Activated CD8-positive, alpha-beta memory T cell treated with anti-CD3 and anti-CD28 coated beads, Interleukin-2, amount 50 U/mL, for 48 hours (primary cell): ENCODE data around the gene MGST3.
A peak's percentile ranks its signal among the peaks of the same experiment; 100 is the strongest.
"Not testable (repeated sequence)": the region's sequence is repeated elsewhere in the genome, so short reads cannot be mapped to it uniquely, and the experiment has no call there.

ENCODE experiments used
- DNase-seq: peaks from one replicate; pipeline ENCODE4 v3.0.0-alpha.2; 2020

The MGST3 gene

DNA sequence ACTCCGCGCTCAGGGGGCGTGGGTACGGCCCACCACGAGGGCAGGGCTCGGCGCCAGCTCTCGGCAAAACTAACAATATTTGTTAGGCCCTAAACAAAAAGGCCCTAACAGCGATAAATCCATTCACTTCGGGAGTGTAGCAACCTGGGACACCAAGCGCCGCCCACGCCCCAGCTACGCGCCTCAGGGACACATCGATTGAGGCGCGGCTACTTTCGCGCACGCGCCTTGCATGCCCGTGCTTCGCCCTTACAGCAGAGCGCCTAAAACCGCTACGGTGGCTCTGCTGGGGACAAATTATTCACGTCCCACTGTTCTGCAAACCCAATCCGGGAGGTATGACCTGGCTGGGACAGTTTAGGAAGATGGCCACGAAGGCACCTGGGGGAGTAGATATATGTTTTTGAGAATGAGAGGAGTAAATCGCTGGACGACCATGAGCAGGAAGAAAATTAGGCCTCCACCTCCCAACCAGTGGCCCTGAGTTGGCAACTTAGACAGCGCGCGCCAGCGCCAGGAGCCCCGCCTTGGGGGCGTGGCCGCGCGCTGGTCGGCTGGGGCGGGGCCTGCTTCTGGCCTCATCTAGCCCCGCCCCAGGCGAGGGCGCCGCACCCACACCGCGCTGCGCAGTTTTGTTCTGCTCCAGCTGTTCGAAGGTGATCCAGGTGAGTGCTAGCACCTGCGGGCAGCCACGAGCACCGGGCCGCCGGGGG is at the start of gene MGST3:
TSS of gene MGST3 (plus strand) at position 606 of the 713 bp plus-strand sequence. CDS start 18,614 bp downstream, outside the sequence.
- DNase-seq: peak; percentile 96

DNA sequence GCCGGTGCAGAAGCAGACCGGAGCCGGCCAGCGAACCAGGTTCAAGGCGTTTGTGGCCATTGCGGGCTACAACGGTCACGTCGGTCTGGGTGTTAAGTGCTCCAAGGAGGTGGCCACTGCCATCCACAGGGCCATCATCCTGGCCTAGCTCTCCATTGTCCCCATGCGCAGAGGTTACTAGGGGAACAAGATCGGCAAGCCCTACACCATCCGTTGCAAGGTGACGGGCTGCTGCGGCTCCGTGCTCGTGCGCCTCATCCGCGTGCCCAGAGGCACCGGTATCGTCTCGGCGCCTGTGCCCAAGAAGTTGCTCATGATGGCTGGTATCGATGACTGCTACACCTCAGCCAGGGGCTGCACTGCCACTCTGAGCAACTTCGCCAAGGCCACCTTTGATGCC is 49.1 kb upstream of the MGST3 start:
- no peak for DNase-seq

DNA sequence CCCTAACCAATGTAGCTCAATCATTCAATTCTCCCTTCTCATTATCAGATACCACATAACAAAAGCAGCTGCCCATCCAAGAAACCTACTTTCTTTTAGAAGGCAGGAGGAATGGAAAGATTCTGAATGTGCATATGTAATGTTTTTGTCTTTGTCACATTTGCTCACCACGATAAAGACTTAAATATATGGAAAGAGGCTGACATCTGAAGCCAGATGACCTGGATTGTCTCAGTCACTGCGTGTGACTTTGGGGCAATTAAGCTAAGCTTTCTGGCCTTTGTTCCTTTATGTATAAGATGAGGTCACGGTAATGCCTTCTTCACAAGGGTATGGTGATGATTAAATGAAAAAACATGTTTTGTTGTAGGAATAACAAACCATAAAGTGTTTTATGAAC is 44.6 kb upstream of the MGST3 start:
- DNase-seq: no peak

DNA sequence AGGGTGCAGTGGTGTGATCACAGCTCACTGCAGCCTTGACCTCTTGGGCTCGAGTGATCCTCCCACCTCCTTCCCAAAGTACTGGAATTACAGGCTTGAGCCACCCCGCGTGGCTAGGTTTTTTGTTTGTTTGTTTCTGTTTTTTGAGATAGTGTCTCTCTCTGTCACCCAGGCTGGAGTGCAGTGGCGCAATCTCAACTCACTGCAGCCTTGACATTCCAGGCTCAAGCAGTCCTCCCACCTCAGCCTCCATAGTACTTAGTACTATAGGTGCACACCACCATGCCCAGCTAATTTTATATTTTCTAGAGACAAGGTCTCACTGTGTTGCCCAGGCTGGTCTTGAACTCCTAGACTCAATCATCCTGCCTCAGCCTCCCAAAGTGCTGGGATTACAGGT is 39.6 kb upstream of the MGST3 start:
- not testable (repeated sequence) for DNase-seq

DNA sequence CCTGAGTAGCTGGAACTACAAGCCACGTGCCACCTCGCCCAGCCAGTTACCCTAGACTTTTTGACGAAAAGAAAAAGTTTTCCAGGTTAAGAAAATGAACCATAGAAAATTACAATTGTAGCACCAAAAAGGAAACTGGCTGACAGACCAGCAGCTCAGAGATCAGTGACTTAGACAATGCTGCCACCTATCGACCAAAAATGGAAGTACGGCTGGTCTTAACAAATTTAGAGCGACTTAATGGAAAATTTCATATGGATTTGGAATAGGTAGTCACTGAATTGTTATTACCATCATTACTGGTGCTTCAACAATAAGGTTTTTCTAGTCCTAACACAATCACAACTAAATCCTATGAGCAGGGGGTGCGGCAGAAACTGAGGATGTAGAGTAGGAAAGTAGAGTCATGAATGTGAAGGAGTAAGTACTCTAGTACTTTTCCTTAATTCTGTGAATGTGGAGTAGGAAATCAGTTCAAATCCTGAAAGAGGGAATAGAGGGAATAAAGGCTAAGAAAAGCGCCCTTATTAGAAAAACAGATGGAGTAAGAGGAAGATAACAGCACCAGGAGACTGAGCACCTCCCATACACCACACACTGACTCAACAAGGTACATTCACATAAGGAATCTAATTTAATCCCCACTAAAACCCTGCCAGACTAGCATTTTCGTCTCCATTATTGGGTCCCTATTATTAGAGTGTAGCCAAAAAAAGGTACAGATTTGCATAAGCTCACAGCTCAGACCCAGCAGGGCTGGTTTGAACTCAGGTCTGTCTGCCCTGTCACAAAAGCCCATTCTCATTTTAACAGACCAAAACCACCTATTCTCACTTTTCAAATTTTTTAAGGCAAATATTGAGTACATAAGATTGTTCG is 37.9 kb upstream of the MGST3 start:
- DNase-seq: peak; percentile 92

DNA sequence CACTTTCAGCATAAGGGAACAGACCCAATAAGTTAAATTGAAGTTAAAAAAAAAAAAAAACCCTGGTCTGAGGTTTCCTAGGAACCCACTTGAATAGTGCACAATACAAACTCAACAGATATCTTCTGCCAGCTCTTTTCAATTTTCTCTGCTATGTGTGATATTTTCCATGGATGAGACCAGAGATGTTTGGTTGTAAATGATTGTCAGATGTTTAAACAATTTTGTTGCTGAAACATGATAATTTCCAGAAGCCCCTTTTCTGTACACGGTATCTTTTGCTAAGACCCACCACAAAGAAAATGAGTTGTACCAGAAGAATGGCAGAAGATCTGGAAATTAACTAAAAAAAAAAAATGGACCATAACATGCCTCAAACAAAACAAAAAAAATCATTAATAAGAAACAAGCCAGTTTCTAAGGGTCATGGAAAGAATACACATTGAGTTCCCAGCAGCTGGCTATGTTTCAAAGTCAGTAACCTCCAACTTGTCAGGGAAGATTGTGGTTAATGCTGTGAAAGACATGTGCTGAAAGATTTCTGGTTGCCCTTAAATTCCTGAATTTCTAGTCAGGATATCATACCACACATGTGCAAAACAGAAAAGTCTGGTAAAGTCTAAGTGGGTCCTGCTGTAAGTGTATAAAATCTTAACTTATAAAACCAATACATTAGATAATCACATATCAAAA is 35.6 kb upstream of the MGST3 start:
- no peak for DNase-seq

DNA sequence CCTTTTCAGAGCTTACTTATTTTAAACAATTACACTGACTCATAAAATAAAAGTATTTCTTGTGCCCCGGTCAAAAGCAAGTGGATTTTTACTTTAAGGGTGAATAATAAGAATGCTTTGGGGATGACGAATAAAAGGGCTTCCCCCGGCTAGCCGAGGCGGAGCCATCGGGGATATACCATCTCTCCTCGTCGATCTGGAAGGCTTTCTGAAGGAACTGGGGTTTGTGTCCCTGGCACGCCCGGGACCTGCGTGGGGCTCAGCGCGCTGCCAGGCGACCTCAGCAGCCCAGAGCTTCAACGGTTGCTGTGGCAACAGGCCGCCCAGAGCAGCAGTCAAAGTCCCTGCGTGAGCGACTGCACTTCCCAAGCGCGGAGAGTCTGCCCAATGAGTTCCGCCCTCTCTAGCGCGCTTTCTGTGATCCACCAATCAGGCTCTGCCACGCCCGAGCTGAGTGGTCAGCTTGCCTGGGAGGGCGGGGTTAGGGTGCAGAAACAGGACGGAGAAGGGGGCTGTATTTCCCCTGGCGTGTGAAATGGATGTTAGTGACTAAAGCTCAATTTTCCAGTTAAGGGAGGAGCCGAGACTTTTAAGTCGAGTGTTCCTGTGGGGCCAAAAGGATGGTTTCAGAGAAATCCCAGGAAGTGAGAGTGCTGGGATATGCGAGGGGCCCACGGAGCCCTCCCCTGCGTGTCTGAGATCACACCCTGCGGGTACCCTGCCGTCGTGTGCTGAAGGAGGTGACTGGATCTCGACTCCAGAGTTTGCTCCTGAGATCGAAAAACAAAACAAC is 33.0 kb upstream of the MGST3 start:
- peak; percentile 97 for DNase-seq

DNA sequence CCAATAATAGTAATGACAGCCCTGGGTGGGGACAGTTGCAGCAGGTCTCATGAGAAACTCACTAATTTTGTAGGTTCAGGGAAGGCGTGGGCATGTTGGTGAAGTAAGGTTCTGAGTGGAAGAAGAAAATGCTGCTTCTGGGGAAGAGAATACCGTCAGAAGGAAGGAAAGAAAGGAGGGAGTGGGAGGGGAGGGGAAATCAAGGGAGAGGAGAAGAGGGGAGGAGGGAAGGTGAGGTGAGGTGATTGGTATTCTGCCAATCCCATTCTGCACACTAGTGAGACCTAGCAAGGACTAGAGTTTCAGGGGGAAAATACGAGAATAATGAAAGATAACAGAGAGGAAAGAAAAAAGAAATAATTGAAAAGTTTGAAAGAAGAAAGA is 32.4 kb upstream of the MGST3 start:
- DNase-seq: no peak

DNA sequence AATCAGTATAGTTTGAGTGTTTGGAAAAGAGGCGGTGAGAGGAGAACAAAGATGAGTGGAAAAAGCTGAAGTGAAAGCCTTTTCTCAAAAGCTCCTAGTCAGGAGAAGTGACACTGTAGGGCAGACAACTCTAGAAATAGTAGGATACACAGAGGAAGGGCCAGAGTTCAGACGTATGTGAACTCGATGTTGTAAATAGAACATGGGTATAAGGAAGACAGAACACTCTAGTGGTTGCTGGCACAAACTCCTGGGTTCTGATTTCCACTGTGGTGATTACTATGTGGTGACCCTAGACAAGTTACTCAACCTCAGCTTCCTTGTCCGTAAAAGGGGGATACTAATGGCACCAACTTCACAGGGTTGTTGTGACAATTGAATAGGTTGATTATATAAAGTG is 30.2 kb upstream of the MGST3 start:
- no peak for DNase-seq

DNA sequence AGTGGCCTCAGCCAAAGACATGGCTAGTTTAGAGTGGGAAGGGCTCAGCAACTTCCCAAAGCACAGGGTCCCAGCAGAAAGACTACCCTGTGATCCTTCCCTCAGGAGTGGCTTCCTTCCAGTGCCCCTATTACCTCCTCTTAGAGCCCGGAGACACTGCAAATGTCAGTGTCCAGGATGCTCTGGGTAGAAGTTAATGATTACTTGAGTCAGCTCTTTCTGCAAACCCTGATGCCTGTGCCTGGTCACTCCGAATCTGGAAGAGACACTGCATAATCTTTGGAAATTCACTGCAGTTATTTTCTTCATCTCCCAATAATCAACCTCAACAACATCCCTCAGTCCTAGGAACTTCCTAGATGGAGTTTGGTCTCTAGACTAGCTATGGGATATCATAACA is 27.2 kb upstream of the MGST3 start:
- no peak for DNase-seq

DNA sequence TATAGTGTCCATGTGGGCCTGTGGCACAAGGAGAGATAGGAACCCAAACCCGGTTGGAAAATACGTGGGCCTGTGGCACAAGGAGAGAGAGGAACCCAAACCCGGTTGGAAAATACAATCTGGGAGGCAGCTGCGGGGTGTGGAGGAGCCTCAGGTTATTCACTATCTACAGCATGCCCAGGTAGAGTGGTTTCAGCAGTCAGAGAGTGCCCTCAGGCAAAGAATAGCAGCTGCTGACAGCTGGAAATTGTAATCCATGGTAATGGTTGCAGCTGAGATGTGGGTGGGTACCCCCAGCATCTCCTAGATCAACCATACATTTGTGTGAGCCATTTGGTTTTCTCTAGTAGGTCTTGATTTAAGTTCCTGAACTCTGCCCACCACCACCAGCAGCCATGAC is 25.8 kb upstream of the MGST3 start:
- no peak for DNase-seq

DNA sequence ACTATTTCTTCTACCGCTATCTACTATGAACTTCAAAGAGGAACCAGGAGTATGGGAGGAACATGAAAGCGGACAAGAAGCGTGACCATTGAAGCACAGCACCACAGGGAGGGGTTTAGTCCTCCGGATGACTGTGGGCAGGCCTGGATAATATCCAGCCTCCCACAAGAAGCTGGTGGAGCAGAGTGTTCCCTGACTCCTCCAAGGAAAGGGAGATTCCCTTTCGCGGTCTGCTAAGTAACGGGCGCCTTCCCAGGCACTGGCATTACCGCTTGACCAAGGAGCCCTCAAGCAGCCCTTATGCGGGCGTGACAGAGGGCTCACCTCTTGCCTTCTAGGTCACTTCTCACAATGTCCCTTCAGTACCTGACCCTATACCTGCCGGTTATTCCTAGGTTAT is 24.4 kb upstream of the MGST3 start:
- DNase-seq: not testable (repeated sequence)

DNA sequence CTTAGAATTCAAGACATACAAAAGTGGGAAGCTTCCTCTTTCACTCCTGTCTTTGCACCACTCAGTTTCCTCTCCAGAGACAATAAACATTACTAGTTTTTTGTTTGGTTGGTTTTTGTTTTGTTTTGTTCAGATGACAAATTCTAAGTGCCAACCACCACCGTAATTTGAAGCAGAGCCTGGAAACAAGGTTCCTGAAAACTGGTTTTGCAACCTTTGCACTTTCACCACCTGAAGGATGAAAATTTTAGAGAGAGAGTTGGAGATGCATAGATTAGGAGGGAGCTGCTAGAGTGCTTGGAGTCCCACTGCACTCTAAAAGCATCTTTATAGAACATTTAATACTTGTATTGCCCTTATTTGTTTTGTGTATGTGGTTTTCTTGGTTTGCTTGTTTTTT is 20.2 kb upstream of the MGST3 start:
- DNase-seq: no peak

DNA sequence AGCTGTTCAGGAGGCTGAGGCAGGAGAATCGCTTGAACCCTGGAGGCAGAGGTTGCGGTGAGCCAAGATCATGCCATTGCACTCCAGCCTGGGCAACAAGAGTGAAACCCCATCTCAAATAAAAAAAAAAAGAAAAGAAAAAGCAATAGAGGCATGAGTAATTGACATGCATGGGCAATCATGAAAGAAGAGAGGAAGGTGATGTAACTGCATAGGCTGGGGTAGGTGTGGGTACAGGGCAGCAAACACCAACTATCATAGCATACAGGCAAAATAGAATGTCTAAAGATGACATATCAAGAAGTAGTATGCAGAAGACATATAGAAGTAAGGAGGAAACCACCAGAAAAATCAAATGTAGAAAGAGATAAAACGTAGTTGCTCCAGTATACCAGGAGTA is 19.0 kb upstream of the MGST3 start:
- DNase-seq: no peak

DNA sequence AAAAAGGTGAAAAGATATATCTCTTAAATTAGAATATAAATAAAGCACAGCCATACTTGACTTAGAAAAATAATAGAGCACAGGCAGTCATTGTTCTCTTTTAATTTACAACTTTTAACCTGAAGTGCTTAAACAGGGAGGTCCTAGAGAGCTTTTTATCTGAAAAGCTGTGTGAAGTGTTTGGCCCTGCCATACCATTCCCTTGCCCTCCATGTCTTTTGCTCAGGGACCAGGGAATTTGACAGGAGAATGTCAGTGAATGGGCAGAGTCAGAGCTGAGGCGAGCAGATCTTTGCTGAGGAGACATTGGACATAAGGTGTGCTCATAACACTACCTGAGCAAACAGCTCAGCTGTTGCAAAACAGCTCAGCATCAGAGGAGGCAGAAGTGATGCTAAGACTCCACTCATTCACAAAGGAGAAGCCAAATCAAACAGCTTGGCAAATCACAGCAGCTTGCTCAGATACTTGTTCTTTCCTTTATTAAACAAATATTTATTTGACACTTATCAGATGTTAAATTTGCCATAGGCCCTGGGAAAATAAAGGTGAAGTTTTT is 14.9 kb upstream of the MGST3 start:
- DNase-seq: no peak

DNA sequence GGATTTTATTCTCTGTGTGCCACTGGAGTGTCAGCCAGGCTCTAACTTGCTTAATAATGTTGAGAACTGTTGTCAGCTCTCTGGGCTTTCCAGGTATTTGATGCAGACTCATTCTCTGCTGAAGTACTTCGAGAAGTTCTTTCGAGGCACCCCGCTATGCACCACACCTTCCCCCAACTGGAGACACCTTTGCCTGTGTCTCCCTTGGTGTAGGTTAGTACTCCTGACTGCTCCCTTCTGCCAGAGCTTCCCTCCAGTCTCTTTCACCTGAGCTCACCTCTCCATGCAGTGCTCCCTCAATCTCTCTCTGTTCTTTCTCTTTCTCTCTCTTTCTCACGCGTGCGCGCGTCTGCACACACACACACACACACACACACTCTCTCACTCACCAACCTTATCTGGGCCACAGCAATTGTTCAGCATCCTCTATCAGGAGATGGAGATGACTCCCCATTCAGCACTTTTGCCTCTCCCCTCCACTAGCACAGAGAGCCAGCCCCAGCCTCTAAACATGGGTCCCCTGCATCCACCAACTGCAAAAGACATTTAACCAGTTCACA is 14.0 kb upstream of the MGST3 start:
- DNase-seq: no peak

DNA sequence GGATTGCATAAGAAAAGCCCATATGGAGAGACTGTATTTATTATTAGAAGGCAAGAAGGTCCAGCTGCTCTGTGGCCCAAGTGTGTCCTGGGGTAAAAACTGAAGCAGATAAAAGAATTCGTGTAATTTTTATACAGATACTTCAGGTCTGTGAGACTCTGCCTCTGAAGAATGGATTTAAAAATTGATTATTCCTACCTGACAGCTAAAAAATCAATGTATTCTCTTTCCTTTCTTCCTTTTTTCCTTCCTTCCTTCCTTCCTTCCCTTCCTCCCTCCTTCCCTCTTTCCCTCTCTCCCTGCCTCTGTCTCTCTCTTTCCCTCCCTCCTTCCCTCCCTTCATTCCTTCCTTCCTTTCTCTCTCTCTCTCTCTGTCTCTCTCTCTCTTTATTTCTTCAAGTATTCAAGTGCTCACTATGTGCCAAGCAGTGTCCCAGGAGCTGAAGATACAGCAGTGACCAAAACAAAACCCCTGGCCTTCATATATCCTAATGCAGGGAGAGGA is 11.3 kb upstream of the MGST3 start:
- no peak for DNase-seq

DNA sequence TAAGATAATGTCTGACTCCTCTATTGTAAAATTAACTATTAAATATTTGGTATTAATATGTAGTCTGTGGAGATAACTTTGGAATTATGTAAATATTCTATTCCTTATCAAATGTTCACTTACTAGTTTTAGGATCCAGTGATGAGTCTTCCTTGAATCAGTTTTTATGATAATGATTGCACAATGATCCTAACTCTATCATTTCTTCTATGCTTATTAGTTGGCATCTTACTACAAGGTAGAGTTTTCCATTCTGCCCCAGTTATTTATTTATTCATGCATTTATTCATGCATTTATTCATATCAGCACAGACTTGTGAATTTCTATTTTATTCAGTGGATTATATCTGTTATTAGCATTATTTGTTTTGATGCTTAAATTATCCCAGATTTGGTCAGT is 7.4 kb upstream of the MGST3 start:
- no peak for DNase-seq

DNA sequence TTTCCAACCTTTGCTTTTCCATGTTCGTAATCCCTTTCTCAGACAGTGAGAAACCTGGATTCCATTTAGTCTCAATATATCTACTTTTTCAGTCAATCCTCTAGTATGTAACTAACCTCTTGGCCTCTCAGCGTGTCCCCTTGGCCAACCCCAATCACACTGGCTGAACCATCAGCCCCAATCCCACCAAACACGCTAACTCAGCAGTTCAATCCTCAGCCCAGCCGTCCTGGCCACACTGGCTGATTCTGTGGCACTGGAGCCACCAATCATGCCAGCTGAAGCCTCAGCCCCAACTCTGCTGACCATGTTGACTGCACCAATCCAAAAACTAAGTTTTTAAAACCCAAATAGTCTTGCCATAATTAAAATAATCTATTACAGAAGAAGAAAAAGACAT is 6.6 kb upstream of the MGST3 start:
- DNase-seq: no peak

DNA sequence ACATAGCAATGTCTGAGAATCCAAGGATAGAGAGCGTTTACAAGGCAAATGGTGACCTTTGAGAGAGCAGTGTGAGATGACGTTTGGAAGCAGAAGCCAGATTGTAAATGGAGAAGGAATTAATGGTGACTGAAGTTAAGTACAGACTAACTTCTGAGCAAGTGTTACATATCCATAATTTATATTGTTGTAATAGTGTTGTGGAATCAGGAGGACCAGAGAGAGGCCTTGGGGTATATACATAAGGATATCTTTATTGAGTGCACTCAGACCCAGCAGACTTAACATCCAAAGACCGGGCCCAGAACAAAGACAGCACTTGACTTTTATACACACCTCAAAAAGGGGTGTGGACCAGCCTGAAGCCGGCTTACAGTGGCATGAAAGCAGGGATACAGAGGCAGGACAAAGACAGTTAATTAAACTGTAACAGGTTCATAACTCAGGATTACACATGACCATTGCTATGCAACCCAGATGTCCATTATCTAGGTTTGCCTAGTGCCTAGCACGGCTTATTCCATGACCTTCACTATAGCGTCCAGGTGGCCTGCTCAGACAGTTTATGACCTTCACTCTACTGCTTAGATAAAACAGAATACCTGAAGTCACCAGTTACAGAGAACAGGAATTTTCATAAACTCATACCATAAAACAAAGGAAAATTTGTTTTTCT is 2.7 kb upstream of the MGST3 start:
- DNase-seq: no peak

DNA sequence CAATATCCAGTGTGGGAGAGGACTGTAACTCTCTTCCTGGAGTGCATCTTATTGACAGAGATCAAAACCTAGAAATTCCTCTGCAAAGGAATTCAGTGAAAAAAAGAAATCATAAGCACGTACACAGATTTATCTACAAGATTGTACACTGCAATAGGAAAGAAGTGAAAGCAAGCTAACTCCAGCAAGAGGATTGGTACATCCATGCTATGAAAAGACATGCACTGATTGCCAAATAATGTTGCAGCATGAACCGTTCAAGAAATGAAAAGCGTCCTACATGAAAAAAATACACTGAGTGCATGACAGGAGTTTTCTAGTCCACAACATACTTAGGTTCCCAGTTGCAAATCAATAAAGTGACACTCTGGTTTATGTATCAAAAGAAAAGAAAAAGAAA is 1.9 kb upstream of the MGST3 start:
- DNase-seq: no peak
